Caco-2 (cell line): Measurements from ENCODE around the gene RUNX1. TPM values are rescaled to one million over a fixed set of nuclear protein-coding genes. Genes with fewer than 3 reads are reported as not detected.

Source experiments
- BruUV-seq: library from RNA; stranded (reverse); fragments of 400-500 nt; replicated peaks from 2 replicates; lab custom pipeline; 2021; lab: Mats Ljungman, UMichigan
- CTCF ChIA-PET: fragments of 300-600 bp; sonication (Branson Sonifier 250); formaldehyde crosslinking; loops from one replicate; lab custom pipeline; 2022; ENCODE audit warnings: antibody characterized with exemption; lab: Charles Lee
- POLR2A ChIA-PET: fragments of 300-600 bp; sonication (Branson Sonifier 250); formaldehyde crosslinking; loops from one replicate; lab custom pipeline; 2022; ENCODE audit warnings: antibody characterized with exemption; lab: Charles Lee
- DNase-seq, 2 experiments: peaks; one replicate each; pipeline versions ENCODE4 v3.0.0 to v3.0.0-alpha.2; 2020 to 2022
- H3K27me3 ChIP-seq: replicated peaks from 2 replicates; pipeline ENCODE4 v1.6.0; 2011; ENCODE audit warnings: low read length; ENCODE audit not compliant: control insufficient read depth, insufficient read depth
- H3K36me3 ChIP-seq: 2 replicates; pipeline ENCODE4 v1.5.1; 2011; ENCODE audit warnings: low read length; ENCODE audit not compliant: control insufficient read depth, insufficient read depth
- H3K4me1 ChIP-seq: fragments of 250-450 bp; sonication (Bioruptor Pico); 2 replicates; pipeline ENCODE4 v1.5.1; 2020; ENCODE audit warnings: mild to moderate bottlenecking
- H3K4me3 ChIP-seq: 2 replicates; pipeline ENCODE4 v1.5.1; 2011; ENCODE audit warnings: low read depth, mild to moderate bottlenecking, control low read depth, low read length
- H3K9me3 ChIP-seq: fragments of 250-450 bp; sonication (Bioruptor Pico); 2 replicates; pipeline ENCODE4 v1.5.1; 2020; ENCODE audit warnings: mild to moderate bottlenecking, moderate library complexity
- H3K27ac Mint-ChIP-seq: one replicate; pipeline ENCODE4 v1.8.0; 2022; ENCODE audit warnings: mixed read lengths; ENCODE audit not compliant: unreplicated experiment
- H3K27me3 Mint-ChIP-seq: one replicate; pipeline ENCODE4 v1.8.0; 2022; ENCODE audit warnings: mixed read lengths; ENCODE audit not compliant: insufficient read depth, unreplicated experiment
- H3K36me3 Mint-ChIP-seq: one replicate; pipeline ENCODE4 v1.8.0; 2022; ENCODE audit warnings: mild to moderate bottlenecking, mixed read lengths; ENCODE audit not compliant: insufficient read depth, unreplicated experiment
- H3K4me1 Mint-ChIP-seq: one replicate; pipeline ENCODE4 v1.8.0; 2022; ENCODE audit warnings: low read depth, mixed read lengths; ENCODE audit not compliant: unreplicated experiment
- H3K4me3 Mint-ChIP-seq: one replicate; pipeline ENCODE4 v1.8.0; 2022; ENCODE audit warnings: mild to moderate bottlenecking, moderate library complexity, mixed read lengths; ENCODE audit not compliant: unreplicated experiment
- H3K9me3 Mint-ChIP-seq: one replicate; pipeline ENCODE4 v1.8.0; 2022; ENCODE audit warnings: mixed read lengths; ENCODE audit not compliant: unreplicated experiment
- intact Hi-C: fragments of 100-400 bp; cut with micrococcal nuclease; formaldehyde crosslinking; loops from one replicate; pipeline ENCODE4 v1.10.0; 2022; ENCODE audit not compliant: unreplicated experiment
- total RNA-seq: library from RNA; stranded (reverse); gene quantifications from 2 replicates; pipeline ENCODE4 v1.2.3, GENCODE V29; 2022
- TF ChIP-seq, protein P1 (sequence below), 2 experiments: fragments of 200-600 bp in 1 of 2; IDR thresholded peaks; 1 replicate in 1 of 2; 2 replicates in 1 of 2; pipeline versions ENCODE4 v1.5.1 to v1.8.0; 2011 to 2022; ENCODE audit warnings: antibody characterized with exemption in 1 of 2, control low read depth in 1 of 2, inconsistent platforms in 1 of 2, low read depth in 1 of 2, low read length in 1 of 2, mild to moderate bottlenecking in 1 of 2, moderate library complexity in 1 of 2; ENCODE audit not compliant: insufficient read depth in 1 of 2, severe bottlenecking in 1 of 2, unreplicated experiment in 1 of 2

The RUNX1 gene
- total RNA-seq, 1 experiment from 2014 or later: 11.7 TPM

GRCh38 chr21:34744801-34745200 is 304.3 kb downstream of the RUNX1 start:
- Histone ChIP-seq H3K4me1 (no peaks in the 10 kb centered on the region), H3K9me3 (no peaks in the 10 kb centered on the region), H3K4me3 (no peak overlapping the region), H3K27me3 (no peaks in the 10 kb centered on the region), H3K36me3 (no peaks in the 10 kb centered on the region)
- Mint-ChIP-seq H3K36me3 (no peaks in the 10 kb centered on the region), H3K27ac (no peak overlapping the region), H3K9me3 (peaks cover 10% of the 10 kb centered on the region), H3K4me1 (no peaks in the 10 kb centered on the region), H3K27me3 (no peaks in the 10 kb centered on the region), H3K4me3 (no peak overlapping the region)
- POLR2A ChIA-PET: interaction anchor here (1.2 kb wide), 2 partner anchors 141 to 144 kb away, joined by 6 to 8 read pairs; no protein-coding TSS in a partner anchor
- intact Hi-C loops: loop anchor here (1.0 to 2.0 kb wide), 6 partner anchors 144 to 1284 kb away; no protein-coding TSS in a partner anchor
- TF ChIP-seq, protein P1, sequence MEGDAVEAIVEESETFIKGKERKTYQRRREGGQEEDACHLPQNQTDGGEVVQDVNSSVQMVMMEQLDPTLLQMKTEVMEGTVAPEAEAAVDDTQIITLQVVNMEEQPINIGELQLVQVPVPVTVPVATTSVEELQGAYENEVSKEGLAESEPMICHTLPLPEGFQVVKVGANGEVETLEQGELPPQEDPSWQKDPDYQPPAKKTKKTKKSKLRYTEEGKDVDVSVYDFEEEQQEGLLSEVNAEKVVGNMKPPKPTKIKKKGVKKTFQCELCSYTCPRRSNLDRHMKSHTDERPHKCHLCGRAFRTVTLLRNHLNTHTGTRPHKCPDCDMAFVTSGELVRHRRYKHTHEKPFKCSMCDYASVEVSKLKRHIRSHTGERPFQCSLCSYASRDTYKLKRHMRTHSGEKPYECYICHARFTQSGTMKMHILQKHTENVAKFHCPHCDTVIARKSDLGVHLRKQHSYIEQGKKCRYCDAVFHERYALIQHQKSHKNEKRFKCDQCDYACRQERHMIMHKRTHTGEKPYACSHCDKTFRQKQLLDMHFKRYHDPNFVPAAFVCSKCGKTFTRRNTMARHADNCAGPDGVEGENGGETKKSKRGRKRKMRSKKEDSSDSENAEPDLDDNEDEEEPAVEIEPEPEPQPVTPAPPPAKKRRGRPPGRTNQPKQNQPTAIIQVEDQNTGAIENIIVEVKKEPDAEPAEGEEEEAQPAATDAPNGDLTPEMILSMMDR (IDR thresholded peaks at IDR 0.05; ENCODE audit: insufficient read depth in 1 of 2, low read depth in 1 of 2, low read length in 1 of 2, severe bottlenecking in 1 of 2, unreplicated experiment in 1 of 2): no peak
- no peak for DNase-seq
- CTCF ChIA-PET: interaction anchor here (1.1 to 1.4 kb wide), 9 partner anchors 8 to 1209 kb away, joined by 3 to 47 read pairs (median 7); no protein-coding TSS in a partner anchor
- BruUV-seq: no TSS peak

DNA sequence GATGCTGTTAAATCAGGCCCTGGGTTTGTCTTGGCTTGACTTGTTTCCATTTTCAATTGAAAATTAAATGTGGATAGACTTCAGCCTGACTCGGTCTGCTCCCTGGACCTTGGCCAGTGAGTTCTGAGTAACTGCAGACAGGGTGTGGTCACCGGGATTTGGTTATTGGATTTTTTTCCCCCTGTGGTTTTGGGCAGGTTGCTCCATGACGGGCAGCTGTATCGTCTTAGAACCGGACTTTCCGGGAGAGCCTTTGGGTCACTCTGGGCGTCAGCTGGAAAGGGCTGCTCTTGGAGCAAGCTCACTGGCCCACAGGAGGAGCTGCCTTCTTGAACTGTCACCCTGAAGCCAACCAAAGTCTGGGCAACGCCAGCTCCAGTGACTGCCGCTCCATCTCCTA is 305.3 kb downstream of the RUNX1 start:
- CTCF ChIA-PET: no interaction called here
- Histone ChIP-seq H3K4me1 (no peaks in the 10 kb centered on the region), H3K36me3 (no peaks in the 10 kb centered on the region), H3K9me3 (no peaks in the 10 kb centered on the region), H3K4me3 (no peak overlapping the region), H3K27me3 (no peaks in the 10 kb centered on the region)
- no TSS peak for BruUV-seq
- TF ChIP-seq, protein P1 (IDR thresholded peaks at IDR 0.05; ENCODE audit: insufficient read depth in 1 of 2, low read depth in 1 of 2, low read length in 1 of 2, severe bottlenecking in 1 of 2, unreplicated experiment in 1 of 2): no peak
- no peak for DNase-seq
- no peaks in the 10 kb centered on the region for H3K27me3 Mint-ChIP-seq
- no peaks in the 10 kb centered on the region for H3K36me3 Mint-ChIP-seq
- H3K27ac Mint-ChIP-seq: no peak overlapping the region
- H3K4me1 Mint-ChIP-seq: no peaks in the 10 kb centered on the region
- H3K4me3 Mint-ChIP-seq: no peak overlapping the region
- intact Hi-C loops: loop anchor here (2.0 kb wide), 1 partner anchor 1097 kb away; no protein-coding TSS in a partner anchor
- peaks cover 10% of the 10 kb centered on the region for H3K9me3 Mint-ChIP-seq
- POLR2A ChIA-PET: interaction anchor here (0.6 kb wide), 1 partner anchor 48 kb away, joined by 3 read pairs; no protein-coding TSS in a partner anchor

- no peak overlapping the region for H3K27ac Mint-ChIP-seq
- H3K4me1 Mint-ChIP-seq: peaks cover 1% of the 10 kb centered on the region
- POLR2A ChIA-PET: interaction anchor here (0.6 kb wide), 1 partner anchor 49 kb away, joined by 3 read pairs; no protein-coding TSS in a partner anchor
- intact Hi-C loops: no loop called here
- Histone ChIP-seq H3K27me3 (no peaks in the 10 kb centered on the region), H3K4me1 (no peaks in the 10 kb centered on the region), H3K36me3 (no peaks in the 10 kb centered on the region), H3K4me3 (no peak overlapping the region), H3K9me3 (no peaks in the 10 kb centered on the region)
- no peaks in the 10 kb centered on the region for H3K36me3 Mint-ChIP-seq
- no TSS peak for BruUV-seq
- no peak overlapping the region for H3K4me3 Mint-ChIP-seq
- DNase-seq: no peak
- CTCF ChIA-PET: no interaction called here
- peaks cover 10% of the 10 kb centered on the region for H3K9me3 Mint-ChIP-seq
- TF ChIP-seq, protein P1 (IDR thresholded peaks at IDR 0.05; ENCODE audit: insufficient read depth in 1 of 2, low read depth in 1 of 2, low read length in 1 of 2, severe bottlenecking in 1 of 2, unreplicated experiment in 1 of 2): no peak
- H3K27me3 Mint-ChIP-seq: no peaks in the 10 kb centered on the region
These were observed 305.8 kb downstream of the RUNX1 start for GRCh38 chr21:34743285-34743684.
